SK-N-SH treated with all-trans-retinoic acid at 6 μM for 48 hours (cell line): ENCODE data around the gene TEX50.
"Not testable (repeated sequence)": the region's sequence is repeated elsewhere in the genome, so short reads cannot be mapped to it uniquely, and the experiment has no call there.

Source experiments
- ATAC-seq: fragments of 200-7000 bp; cut with Tn5 transposase; 3 replicates; pipeline ENCODE4 v1.9.1; 2020; ENCODE audit warnings: mild to moderate bottlenecking, moderate library complexity
- ARNTL ChIP-seq: fragments of 450-650 bp; formaldehyde crosslinking; IDR thresholded peaks from 2 replicates; pipeline ENCODE4 v1.5.0; 2020; ENCODE audit warnings: low read depth, mild to moderate bottlenecking, moderate library complexity, borderline replicate concordance
- CREB5 ChIP-seq: fragments of 250-450 bp; sonication (Bioruptor Pico); IDR thresholded peaks from 2 replicates; pipeline ENCODE4 v1.5.1; 2020; ENCODE audit warnings: low read depth, mild to moderate bottlenecking, moderate library complexity
- CSDC2 ChIP-seq: fragments of 250-450 bp; sonication (Bioruptor Pico); IDR thresholded peaks from 2 replicates; pipeline ENCODE4 v1.5.0; 2020; ENCODE audit warnings: mild to moderate bottlenecking, moderate library complexity
- CSRNP3 ChIP-seq: fragments of 250-450 bp; sonication (Bioruptor Pico); IDR thresholded peaks from 2 replicates; pipeline ENCODE4 v1.5.1; 2021; ENCODE audit warnings: mild to moderate bottlenecking, moderate library complexity
- ESRRG ChIP-seq: fragments of 250-450 bp; sonication (Bioruptor Pico); IDR thresholded peaks from 2 replicates; pipeline ENCODE4 v1.6.1; 2021; ENCODE audit warnings: mild to moderate bottlenecking
- GLIS3 ChIP-seq: fragments of 250-450 bp; sonication (Bioruptor Pico); IDR thresholded peaks from 2 replicates; pipeline ENCODE4 v1.5.0; 2020; ENCODE audit warnings: mild to moderate bottlenecking, moderate library complexity
- ISL1 ChIP-seq: fragments of 250-450 bp; sonication (Bioruptor Pico); IDR thresholded peaks from 2 replicates; pipeline ENCODE4 v2.1.2; 2022; ENCODE audit warnings: mild to moderate bottlenecking, moderate library complexity
- OSR1 ChIP-seq: fragments of 250-450 bp; sonication (Bioruptor Pico); IDR thresholded peaks from 2 replicates; pipeline ENCODE4 v1.8.0; 2022; ENCODE audit warnings: moderate library complexity, mild to moderate bottlenecking, inconsistent platforms
- PATZ1 ChIP-seq: fragments of 250-450 bp; sonication (Bioruptor Pico); IDR thresholded peaks from 2 replicates; pipeline ENCODE4 v1.8.0; 2020; ENCODE audit warnings: mild to moderate bottlenecking, moderate library complexity, borderline replicate concordance
- PPARA ChIP-seq: fragments of 250-450 bp; sonication (Bioruptor Pico); IDR thresholded peaks from 2 replicates; pipeline ENCODE4 v1.5.0; 2020; ENCODE audit warnings: mild to moderate bottlenecking, borderline replicate concordance
- RARB ChIP-seq: fragments of 250-450 bp; sonication (Bioruptor Pico); IDR thresholded peaks from 2 replicates; pipeline ENCODE4 v1.8.0; 2021; ENCODE audit warnings: mild to moderate bottlenecking, moderate library complexity
- SNAI2 ChIP-seq: fragments of 250-450 bp; sonication (Bioruptor Pico); IDR thresholded peaks from 2 replicates; pipeline ENCODE4 v1.5.0; 2020; ENCODE audit warnings: mild to moderate bottlenecking, moderate library complexity
- TCF4 ChIP-seq: fragments of 250-450 bp; sonication (Bioruptor Pico); IDR thresholded peaks from 2 replicates; pipeline ENCODE4 v1.8.0; 2021; ENCODE audit warnings: mild to moderate bottlenecking, moderate library complexity, borderline replicate concordance
- TOX ChIP-seq: fragments of 250-450 bp; sonication (Bioruptor Pico); IDR thresholded peaks from 2 replicates; pipeline ENCODE4 v1.8.0; 2021; ENCODE audit warnings: mild to moderate bottlenecking, moderate library complexity, borderline replicate concordance
- TSHZ2 ChIP-seq: fragments of 250-450 bp; sonication (Bioruptor Pico); IDR thresholded peaks from 2 replicates; pipeline ENCODE4 v1.5.0; 2020; ENCODE audit warnings: mild to moderate bottlenecking, moderate library complexity
- ZC3H10 ChIP-seq: fragments of 250-450 bp; sonication (Bioruptor Pico); IDR thresholded peaks from 2 replicates; pipeline ENCODE4 v1.5.1; 2021; ENCODE audit warnings: mild to moderate bottlenecking, moderate library complexity
- ZNF8 ChIP-seq: fragments of 450-650 bp; formaldehyde crosslinking; IDR thresholded peaks from 2 replicates; pipeline ENCODE4 v1.5.0; 2020; ENCODE audit warnings: mild to moderate bottlenecking, moderate library complexity

Gene TEX50

GRCh38 chr1:173663159-173663558, 28.0 kb downstream of the TEX50 start (continued):
- TF ChIP-seq PATZ1 (CRISPR knock-in tag) = no peak
- no peak for TF ChIP-seq ISL1 (CRISPR knock-in tag)

- peak; percentile 26; the same call in 2 of the 3 replicates for ATAC-seq
- TF ChIP-seq GLIS3 (no peak), TOX (no peak), ZC3H10 (no peak), RARB (no peak), OSR1 (CRISPR knock-in tag) (0 out of 2 replicates have a peak, but pooled peaks have one; percentile 45), ESRRG (CRISPR knock-in tag) (no peak)
Measured at GRCh38 chr1:173666646-173667045, 31.5 kb downstream of the TEX50 start.

GRCh38 chr1:173669491-173669941, 34.4 kb downstream of the TEX50 start, which contains the start of gene ANKRD45:
TSS of gene ANKRD45 (minus strand) at chr1:173669851. CDS start at chr1:173659418, 10,433 bp downstream.
- TF ChIP-seq PATZ1 (CRISPR knock-in tag) = no peak
- TF ChIP-seq ESRRG (CRISPR knock-in tag) = no peak
- TF ChIP-seq ARNTL = no peak
- no peak for TF ChIP-seq TSHZ2 (CRISPR knock-in tag)
- TF ChIP-seq PPARA (CRISPR knock-in tag) = no peak
- TF ChIP-seq TOX = no peak
- TF ChIP-seq RARB = no peak
- no peak for TF ChIP-seq CREB5 (CRISPR knock-in tag)
- TF ChIP-seq ZC3H10 = no peak
- TF ChIP-seq SNAI2 = no peak
- no peak for TF ChIP-seq CSDC2
- TF ChIP-seq GLIS3 = no peak
- no peak for TF ChIP-seq CSRNP3 (CRISPR knock-in tag)
- no peak for TF ChIP-seq TCF4 (CRISPR knock-in tag)
- no peak for TF ChIP-seq ZNF8 (CRISPR knock-in tag)
- ATAC-seq = peak; percentile 95

- not testable (repeated sequence) for ATAC-seq
Measured at GRCh38 chr1:173674496-173674895, 39.4 kb downstream of the TEX50 start.

GRCh38 chr1:173680152-173680551, 45.0 kb downstream of the TEX50 start:
- ATAC-seq = not testable (repeated sequence)
